Ureter (tissue), 1 donor: Measurements from ENCODE around the gene PER2. TPM values are rescaled to one million over a fixed set of nuclear protein-coding genes. Genes with fewer than 3 reads are reported as not detected.

Experiments used
- total RNA-seq: library from RNA; stranded (reverse); gene quantifications from one replicate; pipeline ENCODE4 v1.2.4, GENCODE V29; 2023
- donor health status: DM: yes; HTN: yes; CAD: no.

The PER2 gene
- total RNA-seq, 1 donor from 2014 or later, result 30.5 TPM

Other genes starting within 250 kb of the PER2 start
- gene SCLY, start 227.6 kb downstream of the PER2 start, total RNA-seq, result 21.6 TPM
- gene ESPNL, start 188.3 kb downstream of the PER2 start, total RNA-seq, result 2.4 TPM
- 2.2 TPM for gene KLHL30, start 149.9 kb downstream of the PER2 start, total RNA-seq
- 1.8 TPM for gene ERFE, start 129.6 kb downstream of the PER2 start, total RNA-seq
- gene ILKAP, start 84.9 kb downstream of the PER2 start, total RNA-seq, result 67.4 TPM
- 3.4 TPM for gene HES6, start 48.6 kb downstream of the PER2 start, total RNA-seq
- 22.4 TPM for gene TRAF3IP1, start 31.9 kb upstream of the PER2 start, total RNA-seq
- 26.2 TPM for gene ASB1, start 138.3 kb upstream of the PER2 start, total RNA-seq